ENCODE results near the gene ROBO2.

The ROBO2 gene

DNA sequence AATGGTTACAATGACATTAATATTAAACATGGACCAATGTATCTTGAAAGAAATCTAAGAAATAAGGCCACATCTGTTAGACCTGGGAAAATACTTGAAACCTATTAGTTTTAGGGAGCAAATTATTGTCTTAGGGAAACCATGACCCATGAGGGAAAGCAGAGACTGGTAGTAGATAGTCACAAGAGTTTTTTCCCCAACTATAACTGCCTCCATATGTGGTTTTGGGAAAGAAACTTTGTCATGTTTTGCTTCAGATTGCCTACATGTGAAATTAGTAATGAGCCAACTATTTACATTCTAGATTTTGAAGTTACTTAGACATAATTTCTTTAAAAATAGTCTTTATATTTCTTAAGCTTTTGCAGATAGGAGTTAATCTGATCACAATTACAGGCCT, 474.9 kb downstream of the ROBO2 start:
- Histone ChIP-seq H3K4me3 (ENCODE audit: low read depth, low read length) (no peak overlapping the region), H3K9me3 (ENCODE audit: control insufficient read depth, insufficient read depth, low read depth, low read length) (no peaks in the 10 kb centered on the region), H3K27ac (ENCODE audit: extremely low read depth, low read depth, low read length) (no peak overlapping the region), H3K4me1 (ENCODE audit: control insufficient read depth, insufficient read depth, low read length) (no peaks in the 10 kb centered on the region), H3K36me3 (ENCODE audit: control insufficient read depth in 2 of 2, insufficient read depth in 1 of 2, low read length in 2 of 2) (no peaks in the 10 kb centered on the region)
- POLR2A ChIA-PET, result no interaction called here
- TF ChIP-seq ZNF202 (tag by site-specific recombination; IDR thresholded peaks at IDR 0.05; ENCODE audit: borderline replicate concordance), result no peak
- no peak for TF ChIP-seq ZNF561 (tag by site-specific recombination; IDR thresholded peaks at IDR 0.05; ENCODE audit: borderline replicate concordance)
- no peak for TF ChIP-seq ZNF23 (tag by site-specific recombination; IDR thresholded peaks at IDR 0.05; ENCODE audit: borderline replicate concordance)
- TF ChIP-seq, protein P1, sequence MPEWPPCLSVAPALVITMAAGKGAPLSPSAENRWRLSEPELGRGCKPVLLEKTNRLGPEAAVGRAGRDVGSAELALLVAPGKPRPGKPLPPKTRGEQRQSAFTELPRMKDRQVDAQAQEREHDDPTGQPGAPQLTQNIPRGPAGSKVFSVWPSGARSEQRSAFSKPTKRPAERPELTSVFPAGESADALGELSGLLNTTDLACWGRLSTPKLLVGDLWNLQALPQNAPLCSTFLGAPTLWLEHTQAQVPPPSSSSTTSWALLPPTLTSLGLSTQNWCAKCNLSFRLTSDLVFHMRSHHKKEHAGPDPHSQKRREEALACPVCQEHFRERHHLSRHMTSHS (tag by site-specific recombination; IDR thresholded peaks at IDR 0.05), result no peak
- no peak for TF ChIP-seq ZNF133 (tag by site-specific recombination; IDR thresholded peaks at IDR 0.05)
- no peak for TF ChIP-seq ZNF837 (tag by site-specific recombination; IDR thresholded peaks at IDR 0.05)
- TF ChIP-seq ZNF747 (tag by site-specific recombination; IDR thresholded peaks at IDR 0.05), result no peak
- no peak for TF ChIP-seq ZNF555 (tag by site-specific recombination; conservative IDR thresholded peaks at IDR 0.05)
- no peak for TF ChIP-seq ZNF660 (tag by site-specific recombination; IDR thresholded peaks at IDR 0.05)
- no peak for TF ChIP-seq ZNF157 (tag by site-specific recombination; IDR thresholded peaks at IDR 0.05)
- no peak for TF ChIP-seq RBAK (tag by site-specific recombination; IDR thresholded peaks at IDR 0.05)
- no peak for TF ChIP-seq ZBTB8A (tag by site-specific recombination; IDR thresholded peaks at IDR 0.05)
- TF ChIP-seq ZNF302 (tag by site-specific recombination; IDR thresholded peaks at IDR 0.05; ENCODE audit: low read depth), result no peak
- TF ChIP-seq ZNF423 (tag by site-specific recombination; IDR thresholded peaks at IDR 0.05), result no peak
- TF ChIP-seq ZBTB21 (tag by site-specific recombination; IDR thresholded peaks at IDR 0.05), result no peak
- CTCF ChIA-PET, result no interaction called here

GRCh38 chr3:77524463-77524862, 484.6 kb downstream of the ROBO2 start:
- POLR2A ChIA-PET, result no interaction called here
- Histone ChIP-seq H3K4me3 (ENCODE audit: low read depth, low read length) (no peak overlapping the region), H3K27ac (ENCODE audit: extremely low read depth, low read depth, low read length) (no peak overlapping the region), H3K9me3 (ENCODE audit: control insufficient read depth, insufficient read depth, low read depth, low read length) (no peaks in the 10 kb centered on the region), H3K4me1 (ENCODE audit: control insufficient read depth, insufficient read depth, low read length) (no peaks in the 10 kb centered on the region), H3K36me3 (ENCODE audit: control insufficient read depth in 2 of 2, insufficient read depth in 1 of 2, low read length in 2 of 2) (no peaks in the 10 kb centered on the region)
- CTCF ChIA-PET, result interaction anchor here (0.7 kb wide), 1 partner anchor 24 kb away, joined by 3 read pairs; no protein-coding TSS in a partner anchor
- TF ChIP-seq IKZF3 (tag by site-specific recombination; IDR thresholded peaks at IDR 0.05) (0 out of 2 replicates have a peak, but pooled peaks have one; percentile 19), KLF8 (tag by site-specific recombination; IDR thresholded peaks at IDR 0.05) (no peak), ZNF791 (tag by site-specific recombination; IDR thresholded peaks at IDR 0.05) (no peak), ZBTB26 (tag by site-specific recombination; optimal IDR thresholded peaks at IDR 0.05) (no peak), ZNF140 (tag by site-specific recombination; IDR thresholded peaks at IDR 0.05) (no peak), HOXD13 (CRISPR knock-in tag; IDR thresholded peaks at IDR 0.05; ENCODE audit: borderline replicate concordance) (no peak)
- TF ChIP-seq, protein P2, sequence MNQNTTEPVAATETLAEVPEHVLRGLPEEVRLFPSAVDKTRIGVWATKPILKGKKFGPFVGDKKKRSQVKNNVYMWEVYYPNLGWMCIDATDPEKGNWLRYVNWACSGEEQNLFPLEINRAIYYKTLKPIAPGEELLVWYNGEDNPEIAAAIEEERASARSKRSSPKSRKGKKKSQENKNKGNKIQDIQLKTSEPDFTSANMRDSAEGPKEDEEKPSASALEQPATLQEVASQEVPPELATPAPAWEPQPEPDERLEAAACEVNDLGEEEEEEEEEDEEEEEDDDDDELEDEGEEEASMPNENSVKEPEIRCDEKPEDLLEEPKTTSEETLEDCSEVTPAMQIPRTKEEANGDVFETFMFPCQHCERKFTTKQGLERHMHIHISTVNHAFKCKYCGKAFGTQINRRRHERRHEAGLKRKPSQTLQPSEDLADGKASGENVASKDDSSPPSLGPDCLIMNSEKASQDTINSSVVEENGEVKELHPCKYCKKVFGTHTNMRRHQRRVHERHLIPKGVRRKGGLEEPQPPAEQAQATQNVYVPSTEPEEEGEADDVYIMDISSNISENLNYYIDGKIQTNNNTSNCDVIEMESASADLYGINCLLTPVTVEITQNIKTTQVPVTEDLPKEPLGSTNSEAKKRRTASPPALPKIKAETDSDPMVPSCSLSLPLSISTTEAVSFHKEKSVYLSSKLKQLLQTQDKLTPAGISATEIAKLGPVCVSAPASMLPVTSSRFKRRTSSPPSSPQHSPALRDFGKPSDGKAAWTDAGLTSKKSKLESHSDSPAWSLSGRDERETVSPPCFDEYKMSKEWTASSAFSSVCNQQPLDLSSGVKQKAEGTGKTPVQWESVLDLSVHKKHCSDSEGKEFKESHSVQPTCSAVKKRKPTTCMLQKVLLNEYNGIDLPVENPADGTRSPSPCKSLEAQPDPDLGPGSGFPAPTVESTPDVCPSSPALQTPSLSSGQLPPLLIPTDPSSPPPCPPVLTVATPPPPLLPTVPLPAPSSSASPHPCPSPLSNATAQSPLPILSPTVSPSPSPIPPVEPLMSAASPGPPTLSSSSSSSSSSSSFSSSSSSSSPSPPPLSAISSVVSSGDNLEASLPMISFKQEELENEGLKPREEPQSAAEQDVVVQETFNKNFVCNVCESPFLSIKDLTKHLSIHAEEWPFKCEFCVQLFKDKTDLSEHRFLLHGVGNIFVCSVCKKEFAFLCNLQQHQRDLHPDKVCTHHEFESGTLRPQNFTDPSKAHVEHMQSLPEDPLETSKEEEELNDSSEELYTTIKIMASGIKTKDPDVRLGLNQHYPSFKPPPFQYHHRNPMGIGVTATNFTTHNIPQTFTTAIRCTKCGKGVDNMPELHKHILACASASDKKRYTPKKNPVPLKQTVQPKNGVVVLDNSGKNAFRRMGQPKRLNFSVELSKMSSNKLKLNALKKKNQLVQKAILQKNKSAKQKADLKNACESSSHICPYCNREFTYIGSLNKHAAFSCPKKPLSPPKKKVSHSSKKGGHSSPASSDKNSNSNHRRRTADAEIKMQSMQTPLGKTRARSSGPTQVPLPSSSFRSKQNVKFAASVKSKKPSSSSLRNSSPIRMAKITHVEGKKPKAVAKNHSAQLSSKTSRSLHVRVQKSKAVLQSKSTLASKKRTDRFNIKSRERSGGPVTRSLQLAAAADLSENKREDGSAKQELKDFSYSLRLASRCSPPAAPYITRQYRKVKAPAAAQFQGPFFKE (tag by site-specific recombination; IDR thresholded peaks at IDR 0.05; ENCODE audit: borderline replicate concordance), result no peak
- TF ChIP-seq, protein P3, sequence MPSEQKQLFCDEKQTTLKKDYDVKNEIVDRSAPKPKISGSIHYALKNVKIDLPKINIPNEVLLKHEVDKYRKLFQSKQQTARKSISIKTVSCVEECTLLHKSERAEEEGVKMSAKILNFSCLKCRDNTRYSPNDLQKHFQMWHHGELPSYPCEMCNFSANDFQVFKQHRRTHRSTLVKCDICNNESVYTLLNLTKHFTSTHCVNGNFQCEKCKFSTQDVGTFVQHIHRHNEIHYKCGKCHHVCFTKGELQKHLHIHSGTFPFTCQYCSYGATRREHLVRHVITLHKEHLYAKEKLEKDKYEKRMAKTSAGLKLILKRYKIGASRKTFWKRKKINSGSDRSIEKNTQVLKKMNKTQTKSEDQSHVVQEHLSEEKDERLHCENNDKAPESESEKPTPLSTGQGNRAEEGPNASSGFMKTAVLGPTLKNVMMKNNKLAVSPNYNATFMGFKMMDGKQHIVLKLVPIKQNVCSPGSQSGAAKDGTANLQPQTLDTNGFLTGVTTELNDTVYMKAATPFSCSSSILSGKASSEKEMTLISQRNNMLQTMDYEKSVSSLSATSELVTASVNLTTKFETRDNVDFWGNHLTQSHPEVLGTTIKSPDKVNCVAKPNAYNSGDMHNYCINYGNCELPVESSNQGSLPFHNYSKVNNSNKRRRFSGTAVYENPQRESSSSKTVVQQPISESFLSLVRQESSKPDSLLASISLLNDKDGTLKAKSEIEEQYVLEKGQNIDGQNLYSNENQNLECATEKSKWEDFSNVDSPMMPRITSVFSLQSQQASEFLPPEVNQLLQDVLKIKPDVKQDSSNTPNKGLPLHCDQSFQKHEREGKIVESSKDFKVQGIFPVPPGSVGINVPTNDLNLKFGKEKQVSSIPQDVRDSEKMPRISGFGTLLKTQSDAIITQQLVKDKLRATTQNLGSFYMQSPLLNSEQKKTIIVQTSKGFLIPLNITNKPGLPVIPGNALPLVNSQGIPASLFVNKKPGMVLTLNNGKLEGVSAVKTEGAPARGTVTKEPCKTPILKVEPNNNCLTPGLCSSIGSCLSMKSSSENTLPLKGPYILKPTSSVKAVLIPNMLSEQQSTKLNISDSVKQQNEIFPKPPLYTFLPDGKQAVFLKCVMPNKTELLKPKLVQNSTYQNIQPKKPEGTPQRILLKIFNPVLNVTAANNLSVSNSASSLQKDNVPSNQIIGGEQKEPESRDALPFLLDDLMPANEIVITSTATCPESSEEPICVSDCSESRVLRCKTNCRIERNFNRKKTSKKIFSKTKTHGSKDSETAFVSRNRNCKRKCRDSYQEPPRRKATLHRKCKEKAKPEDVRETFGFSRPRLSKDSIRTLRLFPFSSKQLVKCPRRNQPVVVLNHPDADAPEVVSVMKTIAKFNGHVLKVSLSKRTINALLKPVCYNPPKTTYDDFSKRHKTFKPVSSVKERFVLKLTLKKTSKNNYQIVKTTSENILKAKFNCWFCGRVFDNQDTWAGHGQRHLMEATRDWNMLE (tag by site-specific recombination; conservative IDR thresholded peaks at IDR 0.05; ENCODE audit: low read depth), result no peak

All from HEK293 (cell line).